ENCODE data around the gene RAB10. TPM values are rescaled to one million over a fixed set of nuclear protein-coding genes. Genes with fewer than 3 reads are reported as not detected.

Gene RAB10
- total RNA-seq, 2 experiments from 2014 or later, result 116 to 117 TPM

DNA sequence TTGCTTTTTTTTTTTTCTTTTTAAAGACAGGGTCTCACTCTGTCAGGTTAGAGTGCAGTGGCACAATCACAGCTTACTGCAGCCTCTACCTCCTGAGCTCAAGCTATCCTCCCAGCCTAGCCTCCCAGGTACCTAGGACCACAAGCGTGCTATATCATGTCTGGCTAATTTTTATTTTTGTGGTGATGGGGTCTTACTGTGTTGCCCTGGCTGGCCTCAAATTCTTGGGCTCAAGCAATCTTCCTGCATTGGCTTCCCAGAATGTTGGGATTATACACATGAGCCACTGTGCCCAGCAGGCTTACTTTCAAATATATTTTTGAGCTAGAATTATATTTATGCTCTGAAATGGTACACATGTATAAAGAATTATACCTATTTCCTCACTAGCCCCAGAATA is 85.6 kb downstream of the RAB10 start:
- Mint-ChIP-seq H3K9me3 (no peaks in the 10 kb centered on the region), H3K27me3 (no peaks in the 10 kb centered on the region), H3K4me3 (no peak overlapping the region), H3K27ac (no peak overlapping the region), H3K4me1 (peaks cover 10% of the 10 kb centered on the region), H3K36me3 (ENCODE audit: low read depth) (peaks cover 12% of the 10 kb centered on the region)
- ChIA-PET CTCF (interaction anchor here (2.0 kb wide), 1 partner anchor 26 kb away, joined by 6 read pairs; no protein-coding TSS in a partner anchor), POLR2A (no interaction called here)
- DNase-seq, result no peak

DNA sequence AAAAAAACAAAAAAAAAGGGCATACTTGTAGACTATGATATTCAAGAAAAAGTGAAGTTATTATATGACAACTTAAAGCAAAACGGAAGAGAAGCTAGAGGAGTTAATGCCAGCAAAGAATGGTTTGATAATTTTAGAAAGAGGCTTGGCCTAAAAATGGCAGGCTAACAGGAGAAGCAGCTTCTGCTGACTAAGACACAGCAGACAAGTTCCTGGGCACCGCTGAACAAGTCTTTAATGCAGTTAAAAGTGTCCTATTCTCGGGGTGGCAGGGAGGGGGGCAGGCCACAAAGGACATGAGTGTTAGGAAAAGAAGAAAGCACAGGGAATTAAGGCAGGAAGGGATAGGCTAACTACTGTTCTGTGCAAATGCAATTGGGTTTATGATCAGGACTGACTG is 88.7 kb downstream of the RAB10 start:
- H3K36me3 Mint-ChIP-seq (ENCODE audit: low read depth), result peaks cover 9% of the 10 kb centered on the region
- H3K4me1 Mint-ChIP-seq, result peaks cover 15% of the 10 kb centered on the region
- DNase-seq, result no peak
- H3K9me3 Mint-ChIP-seq, result no peaks in the 10 kb centered on the region
- H3K4me3 Mint-ChIP-seq, result no peak overlapping the region
- CTCF ChIA-PET, result interaction anchor here (0.9 kb wide), 1 partner anchor 67 kb away, joined by 3 read pairs; no protein-coding TSS in a partner anchor
- no peak overlapping the region for H3K27ac Mint-ChIP-seq
- no peaks in the 10 kb centered on the region for H3K27me3 Mint-ChIP-seq
- POLR2A ChIA-PET, result no interaction called here

- H3K27ac Mint-ChIP-seq, result no peak overlapping the region
- peaks cover 17% of the 10 kb centered on the region for H3K36me3 Mint-ChIP-seq (ENCODE audit: low read depth)
- no peaks in the 10 kb centered on the region for H3K27me3 Mint-ChIP-seq
- H3K4me3 Mint-ChIP-seq, result no peak overlapping the region
- peaks cover 15% of the 10 kb centered on the region for H3K4me1 Mint-ChIP-seq
- POLR2A ChIA-PET, result no interaction called here
- DNase-seq, result no peak
- CTCF ChIA-PET, result no interaction called here
- no peaks in the 10 kb centered on the region for H3K9me3 Mint-ChIP-seq
Observed at GRCh38 chr2:26123426-26123825, 89.5 kb downstream of the RAB10 start.

- no peaks in the 10 kb centered on the region for H3K9me3 Mint-ChIP-seq
- CTCF ChIA-PET, result interaction anchor here (1.2 to 1.9 kb wide), 2 partner anchors 18 to 133 kb away, joined by 3 to 6 read pairs; no protein-coding TSS in a partner anchor
- H3K36me3 Mint-ChIP-seq (ENCODE audit: low read depth), result peaks cover 29% of the 10 kb centered on the region
- no peak overlapping the region for H3K27ac Mint-ChIP-seq
- POLR2A ChIA-PET, result no interaction called here
- no peak overlapping the region for H3K4me3 Mint-ChIP-seq
- peaks cover 17% of the 10 kb centered on the region for H3K4me1 Mint-ChIP-seq
- DNase-seq, result no peak
- H3K27me3 Mint-ChIP-seq, result no peaks in the 10 kb centered on the region
Observed at GRCh38 chr2:26126074-26126473, 92.2 kb downstream of the RAB10 start.

- no peak for DNase-seq
- POLR2A ChIA-PET, result interaction anchor here (1.6 kb wide), 1 partner anchor 92 kb away, joined by 4 read pairs; no protein-coding TSS in a partner anchor
- Mint-ChIP-seq H3K4me3 (no peak overlapping the region), H3K9me3 (no peaks in the 10 kb centered on the region), H3K4me1 (peaks cover 17% of the 10 kb centered on the region), H3K36me3 (ENCODE audit: low read depth) (peaks cover 27% of the 10 kb centered on the region), H3K27ac (no peak overlapping the region), H3K27me3 (no peaks in the 10 kb centered on the region)
- CTCF ChIA-PET, result interaction anchor here (1.3 to 1.9 kb wide), 2 partner anchors 16 to 43 kb away, joined by 4 to 6 read pairs; no protein-coding TSS in a partner anchor
Observed at GRCh38 chr2:26128176-26128575, 94.3 kb downstream of the RAB10 start.

DNA sequence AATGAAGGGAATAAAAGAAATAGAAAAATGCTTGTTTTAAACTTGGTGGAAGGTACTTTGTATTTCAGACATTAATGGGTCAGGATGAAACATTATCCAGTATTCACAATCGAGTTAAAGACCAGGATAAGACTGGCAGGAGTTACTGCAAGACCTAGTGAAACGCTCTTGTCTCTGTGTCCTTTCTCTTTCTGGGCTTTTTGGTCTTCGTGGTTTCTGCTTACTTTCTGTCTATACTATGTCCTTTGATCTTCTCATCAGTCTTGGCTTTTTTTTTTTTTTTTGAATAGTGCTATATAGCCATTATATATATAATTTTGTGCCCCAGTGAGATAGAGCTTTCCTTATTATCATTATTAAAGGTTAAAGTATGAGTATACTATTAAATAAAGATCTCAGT is 96.9 kb downstream of the RAB10 start:
- peaks cover 4% of the 10 kb centered on the region for H3K4me1 Mint-ChIP-seq
- peaks cover 38% of the 10 kb centered on the region for H3K36me3 Mint-ChIP-seq (ENCODE audit: low read depth)

DNA sequence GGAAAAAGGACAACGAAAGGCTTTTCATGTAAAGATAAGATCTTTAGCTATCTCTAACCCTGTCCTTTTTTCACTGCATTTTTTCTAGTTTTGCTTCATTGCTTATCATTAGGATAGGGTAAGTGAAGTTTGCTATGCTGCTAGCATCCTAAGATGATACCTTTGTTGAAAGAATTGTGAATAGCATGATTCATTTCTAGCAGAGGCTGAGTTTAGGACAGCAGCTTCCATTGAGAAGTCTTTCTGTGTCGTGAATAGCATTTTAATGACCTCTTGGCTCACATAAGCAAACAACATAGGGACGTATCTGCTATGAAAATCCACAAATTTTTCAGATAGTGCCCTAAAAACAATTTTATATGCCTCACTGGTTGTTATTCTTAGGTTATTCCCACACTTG is 102.6 kb downstream of the RAB10 start:
- ChIA-PET CTCF (interaction anchor here (0.9 to 2.1 kb wide), 5 partner anchors 12 to 186 kb away, joined by 3 to 6 read pairs (median 4); no protein-coding TSS in a partner anchor), POLR2A (interaction anchor here (1.1 kb wide), 1 partner anchor 48 kb away, joined by 4 read pairs; no protein-coding TSS in a partner anchor)

More for the DNA sequence above, 96.9 kb downstream of the RAB10 start:
- H3K9me3 Mint-ChIP-seq, result no peaks in the 10 kb centered on the region
- POLR2A ChIA-PET, result no interaction called here
- CTCF ChIA-PET, result no interaction called here
- no peaks in the 10 kb centered on the region for H3K27me3 Mint-ChIP-seq
- no peak overlapping the region for H3K27ac Mint-ChIP-seq
- no peak for DNase-seq
- no peak overlapping the region for H3K4me3 Mint-ChIP-seq

GRCh38 chr2:26139269-26140183 is 105.6 kb downstream of the RAB10 start:
- ChIA-PET CTCF (interaction anchor here (0.6 to 1.0 kb wide), 2 partner anchors 147 to 148 kb away, joined by 3 read pairs; no protein-coding TSS in a partner anchor), POLR2A (interaction anchor here (0.8 kb wide), 1 partner anchor 157 kb away, joined by 5 read pairs; the partner anchor contains the start of gene KIF3C)
- Mint-ChIP-seq H3K4me3 (no peak overlapping the region), H3K36me3 (ENCODE audit: low read depth) (peaks cover 20% of the 10 kb centered on the region), H3K27me3 (no peaks in the 10 kb centered on the region), H3K4me1 (no peaks in the 10 kb centered on the region), H3K27ac (no peak overlapping the region), H3K9me3 (no peaks in the 10 kb centered on the region)
- DNase-seq, result no peak

More for the DNA sequence above, 102.6 kb downstream of the RAB10 start:
- H3K4me1 Mint-ChIP-seq, result no peaks in the 10 kb centered on the region
- no peak overlapping the region for H3K27ac Mint-ChIP-seq
- no peak for DNase-seq
- peaks cover 25% of the 10 kb centered on the region for H3K36me3 Mint-ChIP-seq (ENCODE audit: low read depth)
- no peak overlapping the region for H3K4me3 Mint-ChIP-seq
- no peaks in the 10 kb centered on the region for H3K27me3 Mint-ChIP-seq
- no peaks in the 10 kb centered on the region for H3K9me3 Mint-ChIP-seq

DNA sequence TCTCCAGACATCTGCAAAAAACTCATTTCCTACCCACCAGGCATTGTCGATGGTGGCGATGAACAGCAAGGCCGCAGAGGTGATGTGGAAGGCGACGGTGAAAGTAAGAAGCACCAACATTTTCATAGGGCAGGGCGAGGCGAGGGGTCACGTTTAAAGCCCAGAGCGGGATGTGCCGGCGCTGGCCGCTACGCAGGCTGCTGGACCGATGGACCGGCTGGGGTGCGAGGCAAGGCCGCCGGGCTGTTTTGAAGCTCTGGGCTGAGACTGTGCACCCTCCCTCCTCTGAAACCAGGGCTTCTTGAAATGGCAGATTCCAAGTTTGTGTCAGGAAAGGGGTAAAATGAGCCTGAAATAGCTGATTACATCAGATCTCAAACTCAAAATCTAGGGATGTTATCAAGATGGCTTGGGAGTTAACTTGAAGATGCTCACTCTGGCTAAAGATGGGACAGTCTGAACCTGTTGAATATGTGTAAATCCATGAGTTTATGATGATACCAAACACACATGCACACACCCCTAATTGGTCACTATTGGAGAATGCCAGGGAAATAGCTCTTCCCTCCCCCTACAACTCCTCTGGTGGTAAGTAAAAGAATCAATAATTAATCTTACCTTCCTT is 107.4 kb downstream of the RAB10 start:
- Mint-ChIP-seq H3K27ac (no peak overlapping the region), H3K4me1 (no peaks in the 10 kb centered on the region)
- CTCF ChIA-PET, result interaction anchor here (0.6 to 1.5 kb wide), 3 partner anchors 147 to 190 kb away, joined by 3 to 4 read pairs (median 3); no protein-coding TSS in a partner anchor

DNA sequence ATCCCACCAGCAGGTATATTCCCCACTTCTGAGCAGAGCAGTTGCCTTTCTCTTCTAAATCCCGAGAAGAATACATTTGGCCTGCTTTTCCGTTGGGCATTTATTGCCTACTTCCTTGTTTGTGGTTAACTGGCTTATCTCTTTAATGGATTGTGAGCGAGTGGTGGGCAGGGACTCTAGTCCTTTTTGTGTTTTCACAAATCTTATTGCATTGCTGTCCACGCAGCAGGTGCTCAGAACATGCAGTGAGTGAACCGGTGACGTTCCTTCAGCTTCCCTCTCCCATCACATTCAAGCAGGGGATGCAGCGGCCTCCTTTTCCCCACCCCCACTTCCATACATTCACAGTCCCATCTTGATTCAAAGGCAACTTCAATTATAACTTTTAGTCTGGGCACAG is 110.1 kb downstream of the RAB10 start:
- Mint-ChIP-seq H3K27ac (no peak overlapping the region), H3K4me1 (no peaks in the 10 kb centered on the region), H3K4me3 (no peak overlapping the region), H3K27me3 (peaks cover 4% of the 10 kb centered on the region), H3K36me3 (ENCODE audit: low read depth) (no peaks in the 10 kb centered on the region), H3K9me3 (no peaks in the 10 kb centered on the region)
- DNase-seq, result no peak
- CTCF ChIA-PET, result interaction anchor here (0.9 to 4.6 kb wide), 9 partner anchors 17 to 445 kb away, joined by 3 to 26 read pairs (median 6); no protein-coding TSS in a partner anchor
- POLR2A ChIA-PET, result no interaction called here

More for the DNA sequence above, 107.4 kb downstream of the RAB10 start:
- POLR2A ChIA-PET, result no interaction called here
- Mint-ChIP-seq H3K9me3 (no peaks in the 10 kb centered on the region), H3K36me3 (ENCODE audit: low read depth) (peaks cover 7% of the 10 kb centered on the region), H3K4me3 (no peak overlapping the region), H3K27me3 (no peaks in the 10 kb centered on the region)
- no peak for DNase-seq

GRCh38 chr2:26144953-26145680 is 111.2 kb downstream of the RAB10 start:
- H3K4me1 Mint-ChIP-seq, result no peaks in the 10 kb centered on the region

DNA sequence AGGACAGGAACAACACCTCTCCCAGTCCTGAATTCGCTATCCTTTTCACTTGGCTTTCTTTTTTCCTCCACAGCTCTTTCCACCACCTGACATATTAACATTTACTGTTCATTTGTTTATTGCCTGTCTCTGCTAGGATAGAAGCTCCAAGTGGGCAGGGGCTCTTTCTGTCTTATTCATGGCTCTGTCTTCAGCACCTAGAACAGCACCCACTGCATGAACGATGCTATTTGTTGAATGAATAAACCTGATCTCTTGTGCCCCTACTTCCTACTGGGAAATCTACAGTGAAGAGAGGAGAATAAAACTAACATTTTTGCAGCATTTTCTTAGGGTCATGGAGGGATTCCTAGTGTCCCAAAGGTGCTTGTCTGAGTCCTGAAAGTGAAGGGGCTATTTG is 114.6 kb downstream of the RAB10 start:
- H3K9me3 Mint-ChIP-seq, result no peaks in the 10 kb centered on the region
- POLR2A ChIA-PET, result no interaction called here
- H3K4me3 Mint-ChIP-seq, result no peak overlapping the region
- CTCF ChIA-PET, result interaction anchor here (1.2 to 3.5 kb wide), 4 partner anchors 11 to 198 kb away, joined by 3 to 20 read pairs (median 6); no protein-coding TSS in a partner anchor
- no peak overlapping the region for H3K27ac Mint-ChIP-seq
- no peaks in the 10 kb centered on the region for H3K36me3 Mint-ChIP-seq (ENCODE audit: low read depth)
- no peaks in the 10 kb centered on the region for H3K4me1 Mint-ChIP-seq
- peaks cover 27% of the 10 kb centered on the region for H3K27me3 Mint-ChIP-seq
- DNase-seq, result no peak

More at GRCh38 chr2:26144953-26145680, 111.2 kb downstream of the RAB10 start:
- Mint-ChIP-seq H3K36me3 (ENCODE audit: low read depth) (no peaks in the 10 kb centered on the region), H3K4me3 (no peak overlapping the region), H3K9me3 (no peaks in the 10 kb centered on the region), H3K27ac (no peak overlapping the region), H3K27me3 (peaks cover 10% of the 10 kb centered on the region)
- CTCF ChIA-PET, result interaction anchor here (0.6 to 4.6 kb wide), 18 partner anchors 10 to 446 kb away, joined by 3 to 26 read pairs (median 6); partner anchors contain the start of gene RAB10
- POLR2A ChIA-PET, result interaction anchor here (0.6 kb wide), 1 partner anchor 44 kb away, joined by 3 read pairs; no protein-coding TSS in a partner anchor
- peak; percentile 74 for DNase-seq

Data from activated CD4-positive, alpha-beta memory T cell treated with anti-CD3 and anti-CD28 coated beads, Interleukin-2, amount 10 ng/mL, durations not matched to agents 7 days and 5 days (primary cell).